SK-N-SH treated with all-trans-retinoic acid at 6 μM for 48 hours (cell line): ENCODE results near the gene TEP1.

Experiments
- ATAC-seq: fragments of 200-7000 bp; cut with Tn5 transposase; 3 replicates; pipeline ENCODE4 v1.9.1; 2020; ENCODE audit warnings: mild to moderate bottlenecking, moderate library complexity
- BACH2 ChIP-seq: fragments of 250-450 bp; sonication (Bioruptor Pico); IDR thresholded peaks from 2 replicates; pipeline ENCODE4 v1.9.0; 2021; ENCODE audit warnings: mild to moderate bottlenecking, borderline replicate concordance
- CSDC2 ChIP-seq: fragments of 250-450 bp; sonication (Bioruptor Pico); IDR thresholded peaks from 2 replicates; pipeline ENCODE4 v1.5.0; 2020; ENCODE audit warnings: mild to moderate bottlenecking, moderate library complexity
- CSRNP3 ChIP-seq: fragments of 250-450 bp; sonication (Bioruptor Pico); IDR thresholded peaks from 2 replicates; pipeline ENCODE4 v1.5.1; 2021; ENCODE audit warnings: mild to moderate bottlenecking, moderate library complexity
- ESRRG ChIP-seq: fragments of 250-450 bp; sonication (Bioruptor Pico); IDR thresholded peaks from 2 replicates; pipeline ENCODE4 v1.6.1; 2021; ENCODE audit warnings: mild to moderate bottlenecking
- GLIS3 ChIP-seq: fragments of 250-450 bp; sonication (Bioruptor Pico); IDR thresholded peaks from 2 replicates; pipeline ENCODE4 v1.5.0; 2020; ENCODE audit warnings: mild to moderate bottlenecking, moderate library complexity
- ISL1 ChIP-seq: fragments of 250-450 bp; sonication (Bioruptor Pico); IDR thresholded peaks from 2 replicates; pipeline ENCODE4 v2.1.2; 2022; ENCODE audit warnings: mild to moderate bottlenecking, moderate library complexity
- OSR1 ChIP-seq: fragments of 250-450 bp; sonication (Bioruptor Pico); IDR thresholded peaks from 2 replicates; pipeline ENCODE4 v1.8.0; 2022; ENCODE audit warnings: moderate library complexity, mild to moderate bottlenecking, inconsistent platforms
- PPARA ChIP-seq: fragments of 250-450 bp; sonication (Bioruptor Pico); IDR thresholded peaks from 2 replicates; pipeline ENCODE4 v1.5.0; 2020; ENCODE audit warnings: mild to moderate bottlenecking, borderline replicate concordance
- RARB ChIP-seq: fragments of 250-450 bp; sonication (Bioruptor Pico); IDR thresholded peaks from 2 replicates; pipeline ENCODE4 v1.8.0; 2021; ENCODE audit warnings: mild to moderate bottlenecking, moderate library complexity
- SNAI2 ChIP-seq: fragments of 250-450 bp; sonication (Bioruptor Pico); IDR thresholded peaks from 2 replicates; pipeline ENCODE4 v1.5.0; 2020; ENCODE audit warnings: mild to moderate bottlenecking, moderate library complexity
- TCF4 ChIP-seq: fragments of 250-450 bp; sonication (Bioruptor Pico); IDR thresholded peaks from 2 replicates; pipeline ENCODE4 v1.8.0; 2021; ENCODE audit warnings: mild to moderate bottlenecking, moderate library complexity, borderline replicate concordance
- TOX ChIP-seq: fragments of 250-450 bp; sonication (Bioruptor Pico); IDR thresholded peaks from 2 replicates; pipeline ENCODE4 v1.8.0; 2021; ENCODE audit warnings: mild to moderate bottlenecking, moderate library complexity, borderline replicate concordance
- ZC3H10 ChIP-seq: fragments of 250-450 bp; sonication (Bioruptor Pico); IDR thresholded peaks from 2 replicates; pipeline ENCODE4 v1.5.1; 2021; ENCODE audit warnings: mild to moderate bottlenecking, moderate library complexity
- ZFP3 ChIP-seq: fragments of 250-450 bp; sonication (Bioruptor Pico); IDR thresholded peaks from 2 replicates; pipeline ENCODE4 v1.5.0; 2020; ENCODE audit warnings: mild to moderate bottlenecking, moderate library complexity
- ZNF565 ChIP-seq: fragments of 450-650 bp; formaldehyde crosslinking; conservative IDR thresholded peaks from 2 replicates; pipeline ENCODE4 v1.5.0; 2020; ENCODE audit warnings: low read depth, mild to moderate bottlenecking, moderate library complexity
- ZNF70 ChIP-seq: fragments of 450-650 bp; formaldehyde crosslinking; IDR thresholded peaks from 2 replicates; pipeline ENCODE4 v1.5.0; 2020; ENCODE audit warnings: mild to moderate bottlenecking, moderate library complexity
- TF ChIP-seq, protein P1 (sequence below): fragments of 250-450 bp; sonication (Bioruptor Pico); IDR thresholded peaks from 2 replicates; pipeline ENCODE4 v1.5.0; 2020; ENCODE audit warnings: mild to moderate bottlenecking, moderate library complexity
- TF ChIP-seq, protein P2 (sequence below): fragments of 250-450 bp; sonication (Bioruptor Pico); IDR thresholded peaks from 2 replicates; pipeline ENCODE4 v1.8.0; 2020; ENCODE audit warnings: mild to moderate bottlenecking, moderate library complexity, borderline replicate concordance
- TF ChIP-seq, protein P3 (sequence below): fragments of 250-450 bp; sonication (Bioruptor Pico); IDR thresholded peaks from 2 replicates; pipeline ENCODE4 v1.8.0; 2021; ENCODE audit warnings: low read depth, mild to moderate bottlenecking, moderate library complexity, borderline replicate concordance
- TF ChIP-seq, protein P4 (sequence below): fragments of 250-450 bp; sonication (Bioruptor Pico); IDR thresholded peaks from 2 replicates; pipeline ENCODE4 v1.5.1; 2020; ENCODE audit warnings: low read depth, mild to moderate bottlenecking, moderate library complexity

Gene TEP1

DNA sequence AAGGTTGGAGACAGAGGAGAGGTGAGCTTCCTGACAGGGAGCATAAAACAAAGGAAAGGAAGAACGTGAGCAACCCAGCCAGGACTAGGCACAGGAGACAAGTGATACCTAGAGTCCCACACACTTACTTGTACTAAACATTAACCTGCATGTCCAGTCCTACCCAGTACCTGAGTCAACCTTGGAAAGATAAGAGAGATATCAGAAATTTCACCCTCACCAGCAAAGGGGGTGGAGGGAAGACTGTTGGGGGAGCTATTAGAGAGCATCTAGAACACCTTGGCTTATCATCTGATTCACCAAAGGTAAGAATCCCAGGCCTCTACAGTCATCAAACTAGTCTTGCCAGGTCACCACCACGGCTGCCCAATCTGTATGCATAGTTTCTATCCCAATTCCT is 11.6 kb upstream of the TEP1 start:
- ATAC-seq = no peak
- TF ChIP-seq, protein P1, sequence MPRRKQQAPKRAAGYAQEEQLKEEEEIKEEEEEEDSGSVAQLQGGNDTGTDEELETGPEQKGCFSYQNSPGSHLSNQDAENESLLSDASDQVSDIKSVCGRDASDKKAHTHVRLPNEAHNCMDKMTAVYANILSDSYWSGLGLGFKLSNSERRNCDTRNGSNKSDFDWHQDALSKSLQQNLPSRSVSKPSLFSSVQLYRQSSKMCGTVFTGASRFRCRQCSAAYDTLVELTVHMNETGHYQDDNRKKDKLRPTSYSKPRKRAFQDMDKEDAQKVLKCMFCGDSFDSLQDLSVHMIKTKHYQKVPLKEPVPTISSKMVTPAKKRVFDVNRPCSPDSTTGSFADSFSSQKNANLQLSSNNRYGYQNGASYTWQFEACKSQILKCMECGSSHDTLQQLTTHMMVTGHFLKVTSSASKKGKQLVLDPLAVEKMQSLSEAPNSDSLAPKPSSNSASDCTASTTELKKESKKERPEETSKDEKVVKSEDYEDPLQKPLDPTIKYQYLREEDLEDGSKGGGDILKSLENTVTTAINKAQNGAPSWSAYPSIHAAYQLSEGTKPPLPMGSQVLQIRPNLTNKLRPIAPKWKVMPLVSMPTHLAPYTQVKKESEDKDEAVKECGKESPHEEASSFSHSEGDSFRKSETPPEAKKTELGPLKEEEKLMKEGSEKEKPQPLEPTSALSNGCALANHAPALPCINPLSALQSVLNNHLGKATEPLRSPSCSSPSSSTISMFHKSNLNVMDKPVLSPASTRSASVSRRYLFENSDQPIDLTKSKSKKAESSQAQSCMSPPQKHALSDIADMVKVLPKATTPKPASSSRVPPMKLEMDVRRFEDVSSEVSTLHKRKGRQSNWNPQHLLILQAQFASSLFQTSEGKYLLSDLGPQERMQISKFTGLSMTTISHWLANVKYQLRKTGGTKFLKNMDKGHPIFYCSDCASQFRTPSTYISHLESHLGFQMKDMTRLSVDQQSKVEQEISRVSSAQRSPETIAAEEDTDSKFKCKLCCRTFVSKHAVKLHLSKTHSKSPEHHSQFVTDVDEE = no peak
- TF ChIP-seq SNAI2 (no peak), ZFP3 (CRISPR knock-in tag) (no peak), TCF4 (CRISPR knock-in tag) (no peak), ZNF70 (no peak), RARB (CRISPR knock-in tag) (no peak), TOX (CRISPR knock-in tag) (no peak), BACH2 (CRISPR knock-in tag) (no peak)
- TF ChIP-seq, protein P2, sequence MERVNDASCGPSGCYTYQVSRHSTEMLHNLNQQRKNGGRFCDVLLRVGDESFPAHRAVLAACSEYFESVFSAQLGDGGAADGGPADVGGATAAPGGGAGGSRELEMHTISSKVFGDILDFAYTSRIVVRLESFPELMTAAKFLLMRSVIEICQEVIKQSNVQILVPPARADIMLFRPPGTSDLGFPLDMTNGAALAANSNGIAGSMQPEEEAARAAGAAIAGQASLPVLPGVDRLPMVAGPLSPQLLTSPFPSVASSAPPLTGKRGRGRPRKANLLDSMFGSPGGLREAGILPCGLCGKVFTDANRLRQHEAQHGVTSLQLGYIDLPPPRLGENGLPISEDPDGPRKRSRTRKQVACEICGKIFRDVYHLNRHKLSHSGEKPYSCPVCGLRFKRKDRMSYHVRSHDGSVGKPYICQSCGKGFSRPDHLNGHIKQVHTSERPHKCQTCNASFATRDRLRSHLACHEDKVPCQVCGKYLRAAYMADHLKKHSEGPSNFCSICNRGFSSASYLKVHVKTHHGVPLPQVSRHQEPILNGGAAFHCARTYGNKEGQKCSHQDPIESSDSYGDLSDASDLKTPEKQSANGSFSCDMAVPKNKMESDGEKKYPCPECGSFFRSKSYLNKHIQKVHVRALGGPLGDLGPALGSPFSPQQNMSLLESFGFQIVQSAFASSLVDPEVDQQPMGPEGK (CRISPR knock-in tag) = no peak

- no peak for ATAC-seq
- no peak for TF ChIP-seq GLIS3
- TF ChIP-seq PPARA (CRISPR knock-in tag) = no peak
These were observed 9.6 kb upstream of the TEP1 start for GRCh38 chr14:20422886-20423285.

- ATAC-seq = no peak
- TF ChIP-seq RARB (CRISPR knock-in tag) (no peak), ZNF565 (no peak), ISL1 (CRISPR knock-in tag) (no peak), ZC3H10 (CRISPR knock-in tag) (no peak), PPARA (CRISPR knock-in tag) (no peak), SNAI2 (no peak), CSDC2 (CRISPR knock-in tag) (no peak), ZFP3 (CRISPR knock-in tag) (no peak), OSR1 (CRISPR knock-in tag) (no peak)
- TF ChIP-seq, protein P3, sequence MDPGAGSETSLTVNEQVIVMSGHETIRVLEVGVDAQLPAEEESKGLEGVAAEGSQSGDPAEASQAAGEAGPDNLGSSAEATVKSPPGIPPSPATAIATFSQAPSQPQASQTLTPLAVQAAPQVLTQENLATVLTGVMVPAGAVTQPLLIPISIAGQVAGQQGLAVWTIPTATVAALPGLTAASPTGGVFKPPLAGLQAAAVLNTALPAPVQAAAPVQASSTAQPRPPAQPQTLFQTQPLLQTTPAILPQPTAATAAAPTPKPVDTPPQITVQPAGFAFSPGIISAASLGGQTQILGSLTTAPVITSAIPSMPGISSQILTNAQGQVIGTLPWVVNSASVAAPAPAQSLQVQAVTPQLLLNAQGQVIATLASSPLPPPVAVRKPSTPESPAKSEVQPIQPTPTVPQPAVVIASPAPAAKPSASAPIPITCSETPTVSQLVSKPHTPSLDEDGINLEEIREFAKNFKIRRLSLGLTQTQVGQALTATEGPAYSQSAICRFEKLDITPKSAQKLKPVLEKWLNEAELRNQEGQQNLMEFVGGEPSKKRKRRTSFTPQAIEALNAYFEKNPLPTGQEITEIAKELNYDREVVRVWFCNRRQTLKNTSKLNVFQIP (CRISPR knock-in tag) = no peak
These were observed 8.0 kb upstream of the TEP1 start for GRCh38 chr14:20421267-20421666.

DNA sequence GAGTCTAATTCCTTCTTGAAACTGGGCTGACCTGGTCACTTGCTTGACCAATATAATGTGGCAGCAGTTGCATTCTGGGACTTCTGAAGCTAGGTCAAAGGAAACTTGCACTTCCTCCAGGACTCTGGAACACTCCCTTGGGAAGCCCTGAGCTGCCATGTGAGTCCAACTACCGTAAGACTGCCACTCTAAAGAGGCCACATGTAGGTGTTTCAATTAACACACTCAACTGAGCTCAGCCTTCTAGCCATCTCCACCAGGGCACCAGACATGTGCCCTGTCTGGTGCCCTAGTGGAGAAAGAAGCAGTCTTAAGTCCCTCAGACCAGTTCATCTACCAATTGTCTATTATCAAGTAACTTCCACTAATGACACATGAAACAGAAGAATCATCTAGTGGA is 6.1 kb upstream of the TEP1 start:
- no peak for ATAC-seq
- TF ChIP-seq ZNF70 (no peak), TCF4 (CRISPR knock-in tag) (no peak), BACH2 (CRISPR knock-in tag) (no peak), CSRNP3 (no peak), RARB (CRISPR knock-in tag) (no peak), ESRRG (CRISPR knock-in tag) (no peak), SNAI2 (no peak), CSDC2 (CRISPR knock-in tag) (no peak), TOX (CRISPR knock-in tag) (no peak), ZFP3 (CRISPR knock-in tag) (no peak), ZC3H10 (CRISPR knock-in tag) (no peak), PPARA (CRISPR knock-in tag) (no peak), OSR1 (CRISPR knock-in tag) (no peak)
- TF ChIP-seq, protein P4, sequence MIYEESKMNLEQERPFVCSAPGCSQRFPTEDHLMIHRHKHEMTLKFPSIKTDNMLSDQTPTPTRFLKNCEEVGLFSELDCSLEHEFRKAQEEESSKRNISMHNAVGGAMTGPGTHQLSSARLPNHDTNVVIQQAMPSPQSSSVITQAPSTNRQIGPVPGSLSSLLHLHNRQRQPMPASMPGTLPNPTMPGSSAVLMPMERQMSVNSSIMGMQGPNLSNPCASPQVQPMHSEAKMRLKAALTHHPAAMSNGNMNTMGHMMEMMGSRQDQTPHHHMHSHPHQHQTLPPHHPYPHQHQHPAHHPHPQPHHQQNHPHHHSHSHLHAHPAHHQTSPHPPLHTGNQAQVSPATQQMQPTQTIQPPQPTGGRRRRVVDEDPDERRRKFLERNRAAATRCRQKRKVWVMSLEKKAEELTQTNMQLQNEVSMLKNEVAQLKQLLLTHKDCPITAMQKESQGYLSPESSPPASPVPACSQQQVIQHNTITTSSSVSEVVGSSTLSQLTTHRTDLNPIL (CRISPR knock-in tag) = no peak
- TF ChIP-seq, protein P1 = no peak
- TF ChIP-seq, protein P3 (CRISPR knock-in tag) = no peak
